MCF 10A (cell line): Measurements from ENCODE around the gene GRIA1. TPM values are rescaled to one million over a fixed set of nuclear protein-coding genes. Genes with fewer than 3 reads are reported as not detected.

Source experiments
- BruUV-seq: library from RNA; stranded (reverse); fragments of 400-500 nt; replicated peaks from 2 replicates; lab custom pipeline; 2021; lab: Mats Ljungman, UMichigan
- CTCF ChIA-PET: fragments of 300-600 bp; sonication (Branson Sonifier 250); formaldehyde crosslinking; extraction: SDS; loops from one replicate; lab custom pipeline; 2021; ENCODE audit warnings: antibody characterized with exemption, inconsistent platforms; lab: Yijun Ruan, JAX
- POLR2A ChIA-PET: fragments of 300-600, 350-650 bp; sonication (Branson Sonifier 250); formaldehyde crosslinking; extraction: SDS; loops from one replicate; lab custom pipeline; 2020; ENCODE audit warnings: antibody characterized with exemption, inconsistent platforms; lab: Yijun Ruan, JAX
- DNase-seq: peaks from one replicate; pipeline ENCODE4 v3.0.0-alpha.2; 2018; ENCODE audit not compliant: unreplicated experiment
- H3K27ac Mint-ChIP-seq: one replicate; pipeline ENCODE4 v1.8.0; 2022; ENCODE audit warnings: mild to moderate bottlenecking, low read depth, mixed read lengths; ENCODE audit not compliant: unreplicated experiment
- H3K27me3 Mint-ChIP-seq: one replicate; pipeline ENCODE4 v1.8.0; 2022; ENCODE audit warnings: mixed read lengths; ENCODE audit not compliant: insufficient read depth, unreplicated experiment
- H3K36me3 Mint-ChIP-seq: one replicate; pipeline ENCODE4 v1.8.0; 2022; ENCODE audit warnings: mild to moderate bottlenecking, moderate library complexity, mixed read lengths; ENCODE audit not compliant: insufficient read depth, unreplicated experiment
- H3K4me1 Mint-ChIP-seq: one replicate; pipeline ENCODE4 v1.8.0; 2022; ENCODE audit warnings: mixed read lengths; ENCODE audit not compliant: insufficient read depth, unreplicated experiment
- H3K4me3 Mint-ChIP-seq: one replicate; pipeline ENCODE4 v1.8.0; 2022; ENCODE audit warnings: mild to moderate bottlenecking, moderate library complexity, mixed read lengths; ENCODE audit not compliant: unreplicated experiment
- H3K9me3 Mint-ChIP-seq: one replicate; pipeline ENCODE4 v1.8.0; 2022; ENCODE audit warnings: mixed read lengths; ENCODE audit not compliant: unreplicated experiment
- intact Hi-C: fragments of 100-400 bp; cut with micrococcal nuclease; formaldehyde crosslinking; loops from 2 replicates; pipeline ENCODE4 v1.14.1; 2022
- total RNA-seq: library from RNA; stranded (reverse); gene quantifications from 2 replicates; pipeline ENCODE4 v1.2.3, GENCODE V29; 2022
- TF ChIP-seq, protein P1 (sequence below): fragments of 200-600 bp; IDR thresholded peaks from one replicate; pipeline ENCODE4 v1.8.0; 2022; ENCODE audit warnings: antibody characterized with exemption, mild to moderate bottlenecking; ENCODE audit not compliant: unreplicated experiment

The GRIA1 gene
- total RNA-seq, 1 experiment from 2014 or later = not detected

DNA sequence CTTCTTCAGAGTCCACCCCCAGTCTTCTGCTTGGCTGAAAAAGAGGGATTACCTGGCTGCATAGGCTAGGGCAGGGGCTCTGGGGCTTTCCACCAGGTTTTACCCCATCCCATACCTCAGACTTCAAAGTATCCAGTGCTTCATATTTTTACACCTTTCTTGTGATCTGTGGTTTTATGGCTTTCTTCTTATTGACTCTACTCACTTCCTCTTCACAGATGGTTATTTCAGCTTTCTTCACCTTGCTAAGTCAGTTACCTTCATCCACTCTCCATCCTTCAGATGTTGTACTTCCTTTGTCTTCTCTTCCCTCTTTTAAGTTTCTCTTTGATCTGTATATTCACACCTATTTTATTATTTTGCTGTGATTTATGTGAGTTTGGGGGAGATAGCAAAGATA lies 104.3 kb downstream of the GRIA1 start:
- H3K27ac Mint-ChIP-seq = no peak overlapping the region
- intact Hi-C loops = no loop called here
- ChIA-PET POLR2A (no interaction called here), CTCF (interaction anchor here (0.8 kb wide), 1 partner anchor 20 kb away, joined by 3 read pairs; no protein-coding TSS in a partner anchor)
- H3K36me3 Mint-ChIP-seq = no peaks in the 10 kb centered on the region
- no TSS peak for BruUV-seq
- H3K4me1 Mint-ChIP-seq = no peaks in the 10 kb centered on the region
- no peaks in the 10 kb centered on the region for H3K27me3 Mint-ChIP-seq
- no peak overlapping the region for H3K4me3 Mint-ChIP-seq
- TF ChIP-seq, protein P1, sequence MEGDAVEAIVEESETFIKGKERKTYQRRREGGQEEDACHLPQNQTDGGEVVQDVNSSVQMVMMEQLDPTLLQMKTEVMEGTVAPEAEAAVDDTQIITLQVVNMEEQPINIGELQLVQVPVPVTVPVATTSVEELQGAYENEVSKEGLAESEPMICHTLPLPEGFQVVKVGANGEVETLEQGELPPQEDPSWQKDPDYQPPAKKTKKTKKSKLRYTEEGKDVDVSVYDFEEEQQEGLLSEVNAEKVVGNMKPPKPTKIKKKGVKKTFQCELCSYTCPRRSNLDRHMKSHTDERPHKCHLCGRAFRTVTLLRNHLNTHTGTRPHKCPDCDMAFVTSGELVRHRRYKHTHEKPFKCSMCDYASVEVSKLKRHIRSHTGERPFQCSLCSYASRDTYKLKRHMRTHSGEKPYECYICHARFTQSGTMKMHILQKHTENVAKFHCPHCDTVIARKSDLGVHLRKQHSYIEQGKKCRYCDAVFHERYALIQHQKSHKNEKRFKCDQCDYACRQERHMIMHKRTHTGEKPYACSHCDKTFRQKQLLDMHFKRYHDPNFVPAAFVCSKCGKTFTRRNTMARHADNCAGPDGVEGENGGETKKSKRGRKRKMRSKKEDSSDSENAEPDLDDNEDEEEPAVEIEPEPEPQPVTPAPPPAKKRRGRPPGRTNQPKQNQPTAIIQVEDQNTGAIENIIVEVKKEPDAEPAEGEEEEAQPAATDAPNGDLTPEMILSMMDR = no peak
- no peak for DNase-seq
- H3K9me3 Mint-ChIP-seq = no peaks in the 10 kb centered on the region

DNA sequence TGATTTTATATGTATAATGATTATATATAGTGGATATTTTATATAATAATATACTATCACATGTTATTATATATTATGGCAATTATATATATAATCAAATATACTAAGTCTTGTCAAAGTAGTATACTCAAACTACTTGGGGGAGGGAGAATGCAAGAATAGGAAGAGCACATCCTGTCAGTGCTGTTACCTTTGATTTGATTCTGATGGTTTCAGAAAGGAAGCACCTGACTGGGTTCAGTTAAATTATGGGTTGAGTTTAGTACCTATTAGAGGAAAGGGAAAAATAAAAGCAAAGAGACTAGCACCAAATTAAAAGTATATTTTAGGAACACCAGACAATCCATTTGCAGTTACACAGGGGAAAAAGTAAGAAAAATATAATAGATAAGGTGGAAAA lies 107.6 kb downstream of the GRIA1 start:
- Mint-ChIP-seq H3K4me1 (no peaks in the 10 kb centered on the region), H3K27me3 (no peaks in the 10 kb centered on the region), H3K4me3 (no peak overlapping the region), H3K27ac (no peak overlapping the region), H3K36me3 (no peaks in the 10 kb centered on the region), H3K9me3 (no peaks in the 10 kb centered on the region)
- CTCF ChIA-PET = interaction anchor here (0.6 kb wide), 1 partner anchor 1279 kb away, joined by 3 read pairs; no protein-coding TSS in a partner anchor
- TF ChIP-seq, protein P1 = no peak
- intact Hi-C loops = no loop called here
- POLR2A ChIA-PET = no interaction called here
- DNase-seq = no peak
- BruUV-seq = no TSS peak

DNA sequence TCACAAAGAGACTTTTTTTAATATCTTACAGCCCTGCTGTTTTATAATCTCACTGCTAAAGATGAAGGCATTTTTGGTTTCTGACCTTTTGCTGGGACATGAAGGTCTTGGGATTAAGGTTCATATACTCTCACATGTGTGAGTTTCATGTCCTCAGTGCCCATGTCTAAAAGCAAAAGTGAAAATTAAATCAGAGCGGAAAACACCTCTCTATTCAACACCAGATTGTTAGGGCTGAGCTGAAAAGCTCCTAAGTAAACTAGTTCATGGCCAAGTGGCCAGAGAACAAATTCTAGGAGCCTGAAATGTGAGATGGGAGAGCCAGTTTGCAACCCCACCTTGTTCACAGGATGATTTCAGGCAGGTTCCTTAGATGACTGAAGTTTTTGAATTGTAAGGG lies 110.9 kb downstream of the GRIA1 start:
- Mint-ChIP-seq H3K4me1 (peaks cover 6% of the 10 kb centered on the region), H3K9me3 (no peaks in the 10 kb centered on the region), H3K36me3 (no peaks in the 10 kb centered on the region), H3K27ac (no peak overlapping the region), H3K4me3 (no peak overlapping the region), H3K27me3 (no peaks in the 10 kb centered on the region)
- TF ChIP-seq, protein P1 = no peak
- BruUV-seq = no TSS peak
- ChIA-PET CTCF (interaction anchor here (0.7 kb wide), 1 partner anchor 30 kb away, joined by 3 read pairs; no protein-coding TSS in a partner anchor), POLR2A (no interaction called here)
- DNase-seq = no peak
- intact Hi-C loops = no loop called here

DNA sequence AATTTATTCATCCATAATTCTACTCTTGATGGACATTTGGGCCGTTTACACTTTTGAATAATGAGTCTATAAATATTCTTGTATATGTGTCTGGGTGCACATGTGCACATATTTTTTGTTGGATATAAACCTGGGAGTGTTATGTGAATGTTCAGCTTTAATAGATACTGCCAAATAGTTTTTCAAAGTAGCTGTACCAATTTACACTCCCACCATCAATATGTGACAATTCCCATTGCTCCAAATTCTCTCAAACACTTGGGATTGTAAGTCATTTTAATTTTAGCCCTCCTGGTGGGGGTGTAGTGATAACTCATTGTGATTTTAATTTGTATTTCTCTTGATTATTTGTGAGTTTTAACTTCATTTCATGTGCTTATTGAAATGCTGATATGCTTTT lies 114.9 kb downstream of the GRIA1 start:
- intact Hi-C loops = no loop called here
- Mint-ChIP-seq H3K27ac (no peak overlapping the region), H3K9me3 (no peaks in the 10 kb centered on the region), H3K36me3 (no peaks in the 10 kb centered on the region), H3K27me3 (no peaks in the 10 kb centered on the region), H3K4me1 (peaks cover 22% of the 10 kb centered on the region), H3K4me3 (no peak overlapping the region)
- no peak for DNase-seq
- ChIA-PET POLR2A (interaction anchor here (0.9 kb wide), 1 partner anchor 11 kb away, joined by 3 read pairs; no protein-coding TSS in a partner anchor), CTCF (interaction anchor here (1.2 kb wide), 1 partner anchor 44 kb away, joined by 4 read pairs; no protein-coding TSS in a partner anchor)
- BruUV-seq = no TSS peak
- TF ChIP-seq, protein P1 = no peak
